DND-41 (cell line): ENCODE measurements around the gene ECPAS.

ENCODE experiments used
- ATAC-seq: fragments of 200-7000 bp; cut with Tn5 transposase; 3 replicates; pipeline ENCODE4 v1.9.1; 2021; ENCODE audit warnings: low read depth; ENCODE audit not compliant: insufficient read depth
- DNase-seq: peaks from one replicate; pipeline ENCODE4 v3.0.0-alpha.2; 2020
- H2AFZ ChIP-seq: 2 replicates; pipeline ENCODE4 v1.6.0; 2012; ENCODE audit warnings: low read depth, low read length
- H3K27ac ChIP-seq: 2 replicates; pipeline ENCODE4 v1.5.1; 2012; ENCODE audit warnings: low read length, inconsistent platforms
- H3K27me3 ChIP-seq: fragments of 200-600 bp; sonication (generic); 2 replicates; pipeline ENCODE4 v1.6.0; 2012; ENCODE audit warnings: low read length, mild to moderate bottlenecking, inconsistent platforms; ENCODE audit not compliant: insufficient read depth, poor library complexity
- H3K36me3 ChIP-seq: 2 replicates; pipeline ENCODE4 v1.5.1; 2012; ENCODE audit warnings: low read length, inconsistent platforms; ENCODE audit not compliant: insufficient read depth
- H3K4me1 ChIP-seq: 2 replicates; pipeline ENCODE4 v1.5.1; 2012; ENCODE audit warnings: mild to moderate bottlenecking, low read length; ENCODE audit not compliant: insufficient read depth
- H3K4me2 ChIP-seq: 2 replicates; pipeline ENCODE4 v1.6.0; 2012; ENCODE audit warnings: mild to moderate bottlenecking, moderate library complexity, low read length, inconsistent platforms; ENCODE audit not compliant: insufficient read depth
- H3K4me3 ChIP-seq, 2 experiments: fragments of 200-600 bp in 1 of 2; shearing (Covaris generic) in 1 of 2; 2 replicates each; pipeline ENCODE4 v1.5.1; 2012 to 2016; ENCODE audit warnings: inconsistent platforms in 2 of 2, low read length in 2 of 2, mild to moderate bottlenecking in 2 of 2, low read depth in 1 of 2, moderate library complexity in 1 of 2
- H3K79me2 ChIP-seq: 2 replicates; pipeline ENCODE4 v1.6.0; 2012; ENCODE audit warnings: low read length, inconsistent platforms; ENCODE audit not compliant: insufficient read depth
- H3K9ac ChIP-seq: 2 replicates; pipeline ENCODE4 v1.6.0; 2012; ENCODE audit warnings: low read depth, mild to moderate bottlenecking, inconsistent platforms, low read length, moderate library complexity
- H3K9me3 ChIP-seq: 2 replicates; pipeline ENCODE4 v1.5.1; 2012; ENCODE audit warnings: low read length, moderate library complexity, mild to moderate bottlenecking, inconsistent platforms; ENCODE audit not compliant: insufficient read depth, severe bottlenecking
- H4K20me1 ChIP-seq: 2 replicates; pipeline ENCODE4 v1.6.0; 2012; ENCODE audit warnings: low read length; ENCODE audit not compliant: insufficient read depth
- CTCF ChIP-seq: IDR thresholded peaks from 2 replicates; pipeline ENCODE4 v1.5.1; 2012; ENCODE audit warnings: borderline replicate concordance, low read length, moderate library complexity, mild to moderate bottlenecking; ENCODE audit not compliant: poor library complexity, severe bottlenecking; ENCODE audit errors: extremely low read depth
- EZH2 ChIP-seq: IDR thresholded peaks from 3 replicates; pipeline ENCODE4 v1.6.1; 2012; ENCODE audit warnings: borderline replicate concordance, low read depth, mild to moderate bottlenecking, moderate library complexity, low read length, inconsistent platforms; ENCODE audit not compliant: severe bottlenecking

ECPAS gene

GRCh38 chr9:111483858-111484571, at the start of gene ECPAS:
ECPAS (minus strand) TSS chr9:111484383; CDS start chr9:111472918, 11,465 bp downstream.
- TF ChIP-seq CTCF, result no peak
- no peak within 1 kb of the TSS for H2AFZ ChIP-seq
- H4K20me1 ChIP-seq, result no peaks in the 10 kb centered on the region
- no peak for ATAC-seq
- H3K27ac ChIP-seq, result no peak within 1 kb of the TSS
- H3K4me1 ChIP-seq, result no peaks in the 10 kb centered on the region
- DNase-seq, result no peak
- H3K9me3 ChIP-seq, result no peaks in the 10 kb centered on the region
- no peak within 1 kb of the TSS for H3K9ac ChIP-seq
- no peaks in the 10 kb centered on the region for H3K27me3 ChIP-seq
- H3K4me2 ChIP-seq, result no peak within 1 kb of the TSS
- no peaks in the 10 kb centered on the region for H3K79me2 ChIP-seq
- H3K4me3 ChIP-seq, result no peak within 1 kb of the TSS
- no peaks in the 10 kb centered on the region for H3K36me3 ChIP-seq

GRCh38 chr9:111533099-111533790, 49.1 kb upstream of the ECPAS start:
- Histone ChIP-seq H3K36me3 (no peaks in the 10 kb centered on the region), H3K9ac (no peak overlapping the region), H3K4me3 (no peak overlapping the region), H4K20me1 (no peaks in the 10 kb centered on the region), H3K4me2 (no peak overlapping the region), H3K27ac (no peak overlapping the region), H3K4me1 (no peaks in the 10 kb centered on the region), H3K9me3 (no peaks in the 10 kb centered on the region), H3K27me3 (no peaks in the 10 kb centered on the region), H3K79me2 (no peaks in the 10 kb centered on the region), H2AFZ (no peak overlapping the region)
- DNase-seq, result no peak
- no peak for ATAC-seq
- TF ChIP-seq EZH2 (no peak), CTCF (no peak)

GRCh38 chr9:111531716-111532115, 47.5 kb upstream of the ECPAS start:
- Histone ChIP-seq H2AFZ (no peak overlapping the region), H3K4me3 (no peak overlapping the region), H3K27ac (no peak overlapping the region), H3K4me2 (no peak overlapping the region), H3K4me1 (no peaks in the 10 kb centered on the region), H4K20me1 (no peaks in the 10 kb centered on the region), H3K27me3 (no peaks in the 10 kb centered on the region), H3K79me2 (no peaks in the 10 kb centered on the region), H3K36me3 (no peaks in the 10 kb centered on the region), H3K9me3 (no peaks in the 10 kb centered on the region), H3K9ac (no peak overlapping the region)
- DNase-seq, result no peak
- TF ChIP-seq EZH2 (no peak), CTCF (no peak)
- ATAC-seq, result no peak
